C4-2B (cell line): ENCODE results near the gene BOK.

Experiments
- CTCF ChIP-seq: fragments of 450-650 bp; conservative IDR thresholded peaks from 2 replicates; pipeline ENCODE4 v1.5.1; 2017; ENCODE audit warnings: mild to moderate bottlenecking
- ZFX ChIP-seq: fragments of 450-650 bp; IDR thresholded peaks from 2 replicates; pipeline ENCODE4 v1.6.1; 2017

DNA sequence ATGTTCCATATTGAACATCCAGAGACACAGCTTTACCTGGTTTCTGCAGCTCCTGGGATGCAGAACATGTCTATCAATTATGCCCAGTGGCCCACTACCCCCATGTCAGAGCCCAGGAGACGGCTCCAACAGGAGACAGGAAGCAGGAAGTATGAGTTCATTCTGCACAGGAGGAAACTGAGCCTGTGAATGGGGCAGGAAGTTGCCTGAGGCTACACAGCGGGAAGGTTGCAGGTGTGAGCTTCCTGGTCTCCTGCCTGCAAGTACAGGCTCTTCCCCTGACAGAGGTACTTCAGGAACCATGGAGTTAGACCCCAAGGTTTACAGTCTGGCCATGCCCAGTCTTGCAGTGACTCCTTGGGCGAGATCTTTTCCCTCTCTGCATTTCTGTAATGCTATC is 2.8 kb upstream of the BOK start:
- no peak for TF ChIP-seq CTCF
- no peak for TF ChIP-seq ZFX
